Adipose tissue (tissue), 3 donors: ENCODE measurements around the gene TBCD. TPM values are rescaled to one million over a fixed set of nuclear protein-coding genes. Genes with fewer than 3 reads are reported as not detected.
"Not testable (repeated sequence)": the region's sequence is repeated elsewhere in the genome, so short reads cannot be mapped to it uniquely, and the experiment has no call there.

Experiments used
- H3K27ac ChIP-seq: one replicate; pipeline ENCODE4 v1.5.1; 2013; ENCODE audit warnings: low read depth, low read length
- WGBS, 3 donors: extraction: QIAGEN DNeasy Blood & Tissue Kit; methylation state at CpG; one replicate each; pipeline ENCODE4 v1.1.7; 2013; 5-methylcytosine and 5-hydroxymethylcytosine counted together
- polyA plus RNA-seq, 3 donors: library from polyadenylated mRNA; stranded (reverse); fragments of 200-250 nt; gene quantifications; one replicate each; pipeline ENCODE4 v1.2.3, GENCODE V29; 2013
- donor health status: healthy with polysubstance abuse.
- donor health status: Bipolar disorder and iron deficiency.
- donor health status: healthy.

TBCD gene
- polyA plus RNA-seq, 3 donors = 42.1 to 145 (median 65.1) TPM

GRCh38 chr17:82959242-82959930, 207.5 kb downstream of the TBCD start:
- WGBS, 3 donors = 92 to 95% (median 94%) methylated on average over 28 of the region's 28 CpGs
- no peak overlapping the region for H3K27ac ChIP-seq

- WGBS, 3 donors = 97% methylated on average over 22 to 23 of the region's 23 CpGs
These were observed 208.1 kb downstream of the TBCD start for GRCh38 chr17:82959990-82960418.

GRCh38 chr17:82960419-82961271, 208.8 kb downstream of the TBCD start:
- H3K27ac ChIP-seq = no peak overlapping the region
- WGBS, 3 donors = 95% methylated on average over 66 to 67 of the region's 67 CpGs

More at GRCh38 chr17:82959990-82960418, 208.1 kb downstream of the TBCD start:
- no peak overlapping the region for H3K27ac ChIP-seq

- 85 to 90% (median 88%) methylated on average over 19 of the region's 19 CpGs for WGBS, 3 donors
- no peak overlapping the region for H3K27ac ChIP-seq
These were observed 209.7 kb downstream of the TBCD start for GRCh38 chr17:82961366-82962162.

GRCh38 chr17:82962163-82962720, 210.4 kb downstream of the TBCD start:
- WGBS, 3 donors = 73 to 85% (median 79%) methylated on average over 21 of the region's 21 CpGs
- no peak overlapping the region for H3K27ac ChIP-seq

- no peak overlapping the region for H3K27ac ChIP-seq
- WGBS, 3 donors = 20 to 38% (median 24%) methylated on average over 24 to 25 of the region's 25 CpGs
These were observed 211.5 kb downstream of the TBCD start for GRCh38 chr17:82963104-82963950.

GRCh38 chr17:82964451-82964850, 212.6 kb downstream of the TBCD start:
- not testable (repeated sequence) for H3K27ac ChIP-seq
- 88 to 92% (median 90%) methylated on average over 31 to 32 of the region's 32 CpGs for WGBS, 3 donors

GRCh38 chr17:82964851-82965341, 213.0 kb downstream of the TBCD start:
- WGBS, 3 donors = 82 to 89% (median 86%) methylated on average over 23 to 25 of the region's 25 CpGs
- no peak overlapping the region for H3K27ac ChIP-seq

GRCh38 chr17:82965371-82965770, 213.5 kb downstream of the TBCD start:
- H3K27ac ChIP-seq = no peak overlapping the region
- WGBS, 3 donors = 90 to 91% (median 91%) methylated on average over 13 of the region's 13 CpGs

GRCh38 chr17:82966415-82966814, 214.6 kb downstream of the TBCD start:
- no peak overlapping the region for H3K27ac ChIP-seq
- 91 to 97% (median 94%) methylated on average over 7 of the region's 7 CpGs for WGBS, 3 donors

- 88 to 91% (median 90%) methylated on average over 18 of the region's 18 CpGs for WGBS, 3 donors
- no peak overlapping the region for H3K27ac ChIP-seq
These were observed 215.6 kb downstream of the TBCD start for GRCh38 chr17:82967268-82968032.

- not testable (repeated sequence) for H3K27ac ChIP-seq
- 64 to 79% (median 76%) methylated on average over 30 to 33 of the region's 33 CpGs for WGBS, 3 donors
These were observed 216.4 kb downstream of the TBCD start for GRCh38 chr17:82968033-82968841.

- WGBS, 3 donors = 57 to 79% (median 63%) methylated on average over 12 of the region's 12 CpGs
- H3K27ac ChIP-seq = no peak overlapping the region
These were observed 218.2 kb downstream of the TBCD start for GRCh38 chr17:82970067-82970466.

- 84 to 95% (median 94%) methylated on average over 45 to 46 of the region's 46 CpGs for WGBS, 3 donors
- H3K27ac ChIP-seq = no peak overlapping the region
These were observed 219.1 kb downstream of the TBCD start for GRCh38 chr17:82970818-82971590.

- no peak overlapping the region for H3K27ac ChIP-seq
- WGBS, 3 donors = 84 to 88% (median 87%) methylated on average over 17 of the region's 17 CpGs
These were observed 221.0 kb downstream of the TBCD start for GRCh38 chr17:82972836-82973372.
